GM23248 (cell line): ENCODE results near the gene NACC2.
"Not testable (repeated sequence)": the region's sequence is repeated elsewhere in the genome, so short reads cannot be mapped to it uniquely, and the experiment has no call there.

ENCODE experiments used
- EZH2 ChIP-seq: fragments of 200-600 bp; sonication (generic); IDR thresholded peaks from 2 replicates; pipeline ENCODE4 v1.6.1; 2018; ENCODE audit warnings: antibody characterized with exemption, mild to moderate bottlenecking; ENCODE audit not compliant: insufficient read depth, poor library complexity, severe bottlenecking
- EZH2phosphoT487 ChIP-seq: fragments of 200-600 bp; sonication (generic); IDR thresholded peaks from 2 replicates; pipeline ENCODE4 v1.6.1; 2018; ENCODE audit warnings: antibody characterized with exemption, moderate library complexity, mild to moderate bottlenecking, low read depth; ENCODE audit not compliant: insufficient read depth

DNA sequence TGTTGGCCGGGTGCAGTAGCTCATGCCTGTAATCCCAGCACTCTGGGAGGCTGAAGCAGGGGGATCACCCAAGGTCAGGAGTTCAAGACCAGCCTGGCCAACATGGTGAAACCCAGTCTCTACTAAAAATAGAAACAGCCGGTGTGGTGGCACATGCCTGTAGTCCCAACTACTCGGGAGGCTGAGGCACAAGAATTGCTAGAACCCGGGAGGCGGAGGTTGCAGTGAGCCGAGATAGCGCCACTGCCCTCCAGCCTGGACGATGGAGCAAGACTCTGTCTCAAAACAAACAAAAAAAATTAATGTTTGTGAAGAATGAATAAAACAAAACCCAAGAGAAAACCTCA is 68.2 kb downstream of the NACC2 start:
- TF ChIP-seq EZH2phosphoT487, EZH2: not testable (repeated sequence)
